Fibroblast of skin of right biceps (primary cell): Measurements from ENCODE around the gene ROBO3.

Source experiments
- DNase-seq: peaks from one replicate; pipeline ENCODE4 v3.0.0-alpha.2; 2013

ROBO3 gene

GRCh38 chr11:124928942-124929665 is 63.9 kb downstream of the ROBO3 start:
- DNase-seq: no peak

- no peak for DNase-seq
Observed at GRCh38 chr11:124930799-124931198, 65.6 kb downstream of the ROBO3 start.
